H1 (cell line): ENCODE data around the gene PI4K2A. TPM values are rescaled to one million over a fixed set of nuclear protein-coding genes. Genes with fewer than 3 reads are reported as not detected.

Source experiments
- CTCF ChIA-PET: fragments of 300-600 bp; sonication (Branson Sonifier 250); formaldehyde crosslinking; loops from one replicate; lab custom pipeline; 2021; ENCODE audit not compliant: partially characterized antibody; lab: Charles Lee
- POLR2A ChIA-PET: fragments of 300-600 bp; sonication (Branson Sonifier 250); formaldehyde crosslinking; loops from one replicate; lab custom pipeline; 2021; ENCODE audit warnings: inconsistent platforms; ENCODE audit not compliant: partially characterized antibody; lab: Charles Lee
- DNase-seq, 2 experiments: peaks; one replicate each; pipeline versions ENCODE4 v3.0.0 to v3.0.0-alpha.2; 2010 to 2022; ENCODE audit warnings: low spot score in 2 of 2, low read depth in 1 of 2, mixed read lengths in 1 of 2
- FAIRE-seq: peaks from 2 replicates; lab custom pipeline; 2011; peaks lifted over from hg19 to GRCh38; lab: Jason Lieb, UNC
- H2AFZ ChIP-seq: 2 replicates; pipeline ENCODE4 v1.8.1; 2012; ENCODE audit warnings: low read length, inconsistent platforms
- H2AK5ac ChIP-seq: 2 replicates; pipeline ENCODE4 v1.6.1; 2013; ENCODE audit warnings: low read depth, low read length
- H2BK120ac ChIP-seq: replicated peaks from 2 replicates; pipeline ENCODE3; 2013; ENCODE audit warnings: low read depth, low read length, inconsistent platforms
- H2BK12ac ChIP-seq: 2 replicates; pipeline ENCODE4 v1.6.1; 2013; ENCODE audit warnings: low read depth, low read length
- H2BK15ac ChIP-seq: 2 replicates; pipeline ENCODE4 v1.6.1; 2013; ENCODE audit warnings: low read length
- H2BK20ac ChIP-seq: 2 replicates; pipeline ENCODE4 v1.6.1; 2013; ENCODE audit warnings: low read length
- H2BK5ac ChIP-seq: 2 replicates; pipeline ENCODE4 v1.6.1; 2013; ENCODE audit warnings: low read depth, low read length
- H3K14ac ChIP-seq: 2 replicates; pipeline ENCODE4 v1.6.1; 2013; ENCODE audit warnings: inconsistent platforms; ENCODE audit not compliant: insufficient read length
- H3K18ac ChIP-seq: 2 replicates; pipeline ENCODE4 v1.6.1; 2013; ENCODE audit warnings: low read length; ENCODE audit errors: extremely low read depth
- H3K23ac ChIP-seq: 2 replicates; pipeline ENCODE4 v1.6.1; 2013; ENCODE audit warnings: inconsistent platforms; ENCODE audit not compliant: insufficient read length
- H3K23me2 ChIP-seq: 2 replicates; pipeline ENCODE4 v1.6.1; 2013; ENCODE audit warnings: low read depth, low read length
- H3K27ac ChIP-seq: 2 replicates; pipeline ENCODE4 v1.6.1; 2011; ENCODE audit warnings: low read depth, low read length, inconsistent platforms
- H3K27me3 ChIP-seq, 4 experiments: replicated peaks in 1 of 4; 1 replicate in 1 of 4; 2 replicates in 3 of 4; pipeline versions ENCODE4 v1.6.1 to v1.8.1; 2011 to 2013; ENCODE audit warnings: low read length in 3 of 4, mild to moderate bottlenecking in 3 of 4, inconsistent platforms in 2 of 4, mixed read lengths in 2 of 4, moderate library complexity in 1 of 4; ENCODE audit not compliant: control insufficient read depth in 3 of 4, insufficient read depth in 3 of 4; ENCODE audit errors: extremely low read depth in 1 of 4
- H3K36me3 ChIP-seq, 4 experiments: 2 replicates each; pipeline versions ENCODE4 v1.6.1 to v1.8.1; 2011 to 2013; ENCODE audit warnings: mild to moderate bottlenecking in 4 of 4, low read length in 3 of 4, moderate library complexity in 2 of 4, control low read depth in 1 of 4, inconsistent platforms in 1 of 4; ENCODE audit not compliant: insufficient read depth in 4 of 4, control insufficient read depth in 2 of 4
- H3K4ac ChIP-seq: replicated peaks from 2 replicates; pipeline ENCODE3; 2013; ENCODE audit warnings: low read length, low read depth, mixed read lengths, inconsistent platforms; ENCODE audit not compliant: insufficient read length
- H3K4me1 ChIP-seq, 4 experiments: replicated peaks in 1 of 4; 1 replicate in 1 of 4; 2 replicates in 3 of 4; pipeline versions ENCODE4 v1.6.1 to v1.8.1; 2011 to 2013; ENCODE audit warnings: low read length in 3 of 4, inconsistent platforms in 2 of 4, mixed read lengths in 1 of 4; ENCODE audit not compliant: insufficient read depth in 4 of 4, control insufficient read depth in 3 of 4
- H3K4me2 ChIP-seq, 2 experiments: 2 replicates each; pipeline versions ENCODE4 v1.6.1 to v1.8.1; 2011 to 2013; ENCODE audit warnings: low read depth in 2 of 2, low read length in 2 of 2, control low read depth in 1 of 2, inconsistent platforms in 1 of 2, mild to moderate bottlenecking in 1 of 2; ENCODE audit not compliant: insufficient read depth in 1 of 2
- H3K4me3 ChIP-seq, 4 experiments: fragments of 200-600, 300-600 bp in 1 of 4; sonication (generic), shearing (Covaris generic), sonication (Bioruptor Twin) in 1 of 4; 2 replicates each; pipeline versions ENCODE4 v1.5.1 to v1.8.1; 2011 to 2016; ENCODE audit warnings: low read length in 4 of 4, low read depth in 3 of 4, control low read depth in 2 of 4, inconsistent platforms in 2 of 4, mild to moderate bottlenecking in 2 of 4, mixed read lengths in 1 of 4, moderate library complexity in 1 of 4; ENCODE audit not compliant: insufficient read depth in 2 of 4; ENCODE audit errors: extremely low read depth in 1 of 4
- H3K56ac ChIP-seq: replicated peaks from 2 replicates; pipeline ENCODE3; 2013; ENCODE audit warnings: low read depth, mild to moderate bottlenecking, mixed read lengths, low read length, inconsistent platforms; ENCODE audit not compliant: insufficient read length
- H3K79me1 ChIP-seq: 2 replicates; pipeline ENCODE4 v1.6.1; 2013; ENCODE audit warnings: low read depth, low read length, control low read depth
- H3K79me2 ChIP-seq, 2 experiments: 2 replicates each; pipeline versions ENCODE4 v1.6.1 to v1.8.1; 2012 to 2013; ENCODE audit warnings: low read length in 2 of 2, mild to moderate bottlenecking in 2 of 2, inconsistent platforms in 1 of 2; ENCODE audit not compliant: insufficient read depth in 2 of 2, control insufficient read depth in 1 of 2
- H3K9ac ChIP-seq, 4 experiments: replicated peaks in 1 of 4; 1 replicate in 1 of 4; 2 replicates in 3 of 4; pipeline versions ENCODE4 v1.6.1 to v1.8.1; 2011 to 2013; ENCODE audit warnings: low read depth in 3 of 4, low read length in 3 of 4, control low read depth in 2 of 4, mild to moderate bottlenecking in 2 of 4, moderate library complexity in 2 of 4, inconsistent platforms in 1 of 4; ENCODE audit errors: extremely low read depth in 1 of 4
- H3K9me3 ChIP-seq, 2 experiments: 2 replicates each; pipeline versions ENCODE4 v1.6.1 to v1.8.1; 2012 to 2013; ENCODE audit warnings: mild to moderate bottlenecking in 2 of 2, moderate library complexity in 2 of 2, control low read depth in 1 of 2, inconsistent platforms in 1 of 2, low read depth in 1 of 2, low read length in 1 of 2, mixed read lengths in 1 of 2; ENCODE audit not compliant: insufficient read depth in 2 of 2
- H4K20me1 ChIP-seq, 2 experiments: replicated peaks in 1 of 2; 2 replicates each; pipeline versions ENCODE3 to v1.8.1; 2011 to 2013; ENCODE audit warnings: inconsistent platforms in 2 of 2, low read length in 2 of 2, mild to moderate bottlenecking in 1 of 2; ENCODE audit not compliant: insufficient read depth in 2 of 2, control insufficient read depth in 1 of 2
- H4K5ac ChIP-seq: 2 replicates; pipeline ENCODE4 v1.6.1; 2013; ENCODE audit warnings: low read length, low read depth, mixed read lengths, inconsistent platforms; ENCODE audit not compliant: insufficient read length
- H4K8ac ChIP-seq: 2 replicates; pipeline ENCODE4 v1.8.0; 2013; ENCODE audit warnings: mild to moderate bottlenecking, moderate library complexity, low read length, inconsistent platforms; ENCODE audit not compliant: insufficient read depth; ENCODE audit errors: extremely low read depth
- H4K91ac ChIP-seq: replicated peaks from 2 replicates; pipeline ENCODE3; 2013; ENCODE audit warnings: low read length, mixed read lengths, inconsistent platforms; ENCODE audit not compliant: insufficient read length
- CEBPB ChIP-seq: IDR thresholded peaks from 2 replicates; pipeline ENCODE4 v1.6.1; 2012; ENCODE audit warnings: low read depth, low read length
- CREB1 ChIP-seq: IDR thresholded peaks from 2 replicates; pipeline ENCODE4 v1.6.1; 2012; ENCODE audit warnings: inconsistent platforms
- GABPA ChIP-seq: IDR thresholded peaks from 2 replicates; pipeline ENCODE4 v1.6.1; 2011; ENCODE audit warnings: mild to moderate bottlenecking, low read length, moderate library complexity, borderline replicate concordance; ENCODE audit not compliant: insufficient read depth
- GTF2F1 ChIP-seq: IDR thresholded peaks from 2 replicates; pipeline ENCODE4 v1.6.1; 2012; ENCODE audit warnings: low read depth, low read length, improper control_type of control experiment, borderline replicate concordance
- HDAC2 ChIP-seq, 2 experiments: fragments of 300-600 bp in 1 of 2; sonication (generic) in 1 of 2; IDR thresholded peaks; 2 replicates each; pipeline ENCODE4 v1.6.1; 2011 to 2012; ENCODE audit warnings: low read depth in 2 of 2, low read length in 2 of 2, mild to moderate bottlenecking in 2 of 2, moderate library complexity in 2 of 2, borderline replicate concordance in 1 of 2, inconsistent platforms in 1 of 2
- JUN ChIP-seq: IDR thresholded peaks from 2 replicates; pipeline ENCODE4 v1.6.1; 2011; ENCODE audit warnings: low read depth, mild to moderate bottlenecking, improper control_type of control experiment, low read length
- MAFK ChIP-seq: IDR thresholded peaks from 2 replicates; pipeline ENCODE4 v1.6.1; 2012; ENCODE audit warnings: low read depth, mild to moderate bottlenecking, improper control_type of control experiment, low read length
- POLR2AphosphoS5 ChIP-seq: IDR thresholded peaks from 2 replicates; pipeline ENCODE4 v1.6.1; 2011; ENCODE audit warnings: low read depth, low read length
- RFX5 ChIP-seq: IDR thresholded peaks from 2 replicates; pipeline ENCODE4 v1.6.1; 2011; ENCODE audit warnings: low read depth, low read length, improper control_type of control experiment, borderline replicate concordance
- SIX5 ChIP-seq: IDR thresholded peaks from 2 replicates; pipeline ENCODE4 v1.6.1; 2011; ENCODE audit warnings: mild to moderate bottlenecking, low read depth, low read length
- SP1 ChIP-seq: IDR thresholded peaks from 2 replicates; pipeline ENCODE4 v1.6.1; 2011; ENCODE audit warnings: low read depth, low read length
- SP4 ChIP-seq: IDR thresholded peaks from 2 replicates; pipeline ENCODE4 v1.6.1; 2012; ENCODE audit warnings: low read length, inconsistent platforms
- YY1 ChIP-seq: IDR thresholded peaks from 2 replicates; pipeline ENCODE4 v1.6.1; 2011; ENCODE audit warnings: low read depth, mild to moderate bottlenecking, low read length
- WGBS, 2 experiments: shearing (Covaris generic) in 1 of 2; methylation state at CpG; one replicate each; pipeline versions ENCODE4 v1.1.6 to v1.1.7; 2013 to 2015; ENCODE audit warnings: low lambda C conversion rate in 2 of 2, mixed read lengths in 2 of 2, inconsistent platforms in 1 of 2, low coverage in 1 of 2, missing lambda C conversion rate in 1 of 2; ENCODE audit not compliant: insufficient replicate concordance in 2 of 2, insufficient coverage in 1 of 2, insufficient read length in 1 of 2; ENCODE audit errors: extremely low coverage in 1 of 2, missing lambda C conversion rate in 1 of 2; 5-methylcytosine and 5-hydroxymethylcytosine counted together
- polyA plus RNA-seq, 7 experiments: library from polyadenylated mRNA; depleted of rRNA in 3 of 7; stranded (reverse) in 5 of 7; unstranded in 2 of 7; fragments of >200 nt in 5 of 7; fragments of 200-250 nt in 2 of 7; gene quantifications; 1 replicate in 5 of 7; 2 replicates in 1 of 7; 4 replicates in 1 of 7; pipeline versions ENCODE4 v1.2.1 to v1.2.3, GENCODE V29; 2011 to 2013; ENCODE audit warnings: missing spikeins in 2 of 7, mixed read lengths in 2 of 7
- total RNA-seq: library from RNA; stranded (reverse); fragmentation: NEBNext Ultra II Directional; extraction: Animal tissue kit (Norgen Biotek cat#: 25700); gene quantifications from 2 replicates; pipeline ENCODE4 v1.2.1, GENCODE V29; 2021

PI4K2A gene
- total and polyA plus RNA-seq, 2 of the 8 experiments (the other 6 are each of a cell fraction or from before 2014, with no cell fraction given): 20.7 to 21.9 TPM

DNA sequence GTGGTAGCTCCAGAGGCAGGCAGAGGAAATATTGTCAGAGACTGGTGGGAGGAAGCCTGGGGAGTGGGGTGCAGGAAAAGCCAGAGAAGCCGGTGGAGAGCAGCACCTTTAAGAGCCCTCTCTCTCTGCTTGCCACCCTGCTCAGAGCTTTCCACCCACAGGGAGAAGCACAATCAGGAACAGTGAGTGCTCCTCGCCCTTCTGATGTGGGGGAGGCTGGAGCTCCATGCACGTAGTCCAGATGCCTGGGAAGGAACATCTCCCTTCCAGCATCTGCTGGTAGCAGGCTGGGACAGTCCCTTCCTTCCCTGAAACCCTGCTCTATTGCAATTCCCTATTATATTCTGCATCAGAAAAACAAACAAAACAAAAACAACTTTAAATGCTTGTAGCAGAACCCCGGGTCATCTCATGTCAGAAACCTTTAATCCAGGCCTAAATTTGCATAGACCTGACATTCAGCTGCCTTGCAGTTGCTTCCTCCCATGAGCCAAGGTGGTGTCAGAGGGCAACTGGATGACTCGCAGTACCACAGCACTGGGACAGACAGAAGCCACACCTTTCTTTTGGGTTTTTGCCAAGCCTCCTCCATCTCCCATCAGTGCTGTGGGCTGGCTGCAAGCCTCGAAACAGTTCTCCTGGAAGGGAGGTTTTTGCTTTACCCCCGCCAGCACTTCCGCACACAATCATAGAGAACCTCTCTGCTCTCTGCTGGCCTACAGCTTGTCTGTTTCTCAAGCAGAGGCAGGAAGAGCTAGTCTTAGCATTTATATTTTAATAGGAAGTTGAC, 33.5 kb downstream of the PI4K2A start:
- POLR2A ChIA-PET: interaction anchor here (1.2 to 1.3 kb wide), 2 partner anchors 9 to 14 kb away, joined by 5 read pairs; partner anchors contain the start of gene AVPI1
- CTCF ChIA-PET: interaction anchor here (1.1 to 8.5 kb wide), 7 partner anchors 10 to 139 kb away, joined by 3 to 127 read pairs (median 11); partner anchors contain the start of genes AVPI1, MARVELD1 and ZFYVE27
- Histone ChIP-seq H4K20me1 (peaks cover 0 to 2% of the 10 kb centered on the region in 2 experiments), H2BK12ac (no peak overlapping the region), H2AK5ac (no peak overlapping the region), H3K18ac (no peak overlapping the region), H3K79me1 (no peaks in the 10 kb centered on the region), H3K23ac (no peak overlapping the region), H4K5ac (no peak overlapping the region), H3K56ac (no peak overlapping the region), H3K23me2 (no peaks in the 10 kb centered on the region), H3K9ac (no peak overlapping the region), H4K91ac (no peak overlapping the region), H4K8ac (no peak overlapping the region), H2BK20ac (no peak overlapping the region), H2BK15ac (no peak overlapping the region), H3K79me2 (no peaks in the 10 kb centered on the region), H3K4ac (no peak overlapping the region), H3K9me3 (no peaks in the 10 kb centered on the region), H3K4me1 (no peaks in the 10 kb centered on the region), H3K4me2 (no peak overlapping the region), H2BK120ac (no peak overlapping the region), H3K27ac (no peak overlapping the region), H3K4me3 (no peak overlapping the region), H3K36me3 (peaks cover 21 to 39% (median 26%) of the 10 kb centered on the region in 4 experiments), H3K14ac (no peak overlapping the region), H3K27me3 (no peaks in the 10 kb centered on the region), H2AFZ (no peak overlapping the region), H2BK5ac (no peak overlapping the region)
- DNase-seq (no peak), FAIRE-seq (no peak)
- WGBS, 2 experiments: 94% methylated on average over 8 of the region's 8 CpGs; no CpG with 5 or more reads in 1 of the 2 experiments
- TF ChIP-seq HDAC2 (IDR thresholded peaks at IDR 0.05; ENCODE audit: borderline replicate concordance in 1 of 2, low read depth in 2 of 2, low read length in 2 of 2) (no peak), GABPA (no peak), CEBPB (no peak), SP1 (no peak), MAFK (no peak), POLR2AphosphoS5 (no peak), GTF2F1 (no peak), CREB1 (no peak), SIX5 (no peak), RFX5 (no peak), SP4 (no peak), YY1 (no peak), JUN (no peak)
